ENCODE results near the gene SMG1.
"Not testable (repeated sequence)": the region's sequence is repeated elsewhere in the genome, so short reads cannot be mapped to it uniquely, and the experiment has no call there.

DNA sequence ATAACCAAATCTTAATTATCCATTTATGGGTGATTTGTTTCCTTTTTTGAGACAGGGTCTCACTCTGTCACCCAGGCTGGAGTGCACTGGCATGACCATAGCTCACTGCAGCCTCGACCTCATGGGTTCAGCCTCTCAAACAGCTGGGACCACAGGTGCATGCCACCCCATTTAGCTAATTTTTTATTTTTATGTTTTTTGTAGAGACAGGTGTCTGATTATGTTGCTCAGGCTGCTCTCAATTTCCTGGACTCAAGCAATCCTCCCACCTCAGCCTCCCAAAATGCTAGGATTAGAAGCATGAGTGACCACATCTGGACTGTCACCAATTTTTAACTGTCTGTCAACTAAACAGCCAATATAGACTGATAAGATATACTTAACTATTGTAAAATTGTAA lies 25.0 kb downstream of the SMG1 start:
- TF ChIP-seq, protein P1, sequence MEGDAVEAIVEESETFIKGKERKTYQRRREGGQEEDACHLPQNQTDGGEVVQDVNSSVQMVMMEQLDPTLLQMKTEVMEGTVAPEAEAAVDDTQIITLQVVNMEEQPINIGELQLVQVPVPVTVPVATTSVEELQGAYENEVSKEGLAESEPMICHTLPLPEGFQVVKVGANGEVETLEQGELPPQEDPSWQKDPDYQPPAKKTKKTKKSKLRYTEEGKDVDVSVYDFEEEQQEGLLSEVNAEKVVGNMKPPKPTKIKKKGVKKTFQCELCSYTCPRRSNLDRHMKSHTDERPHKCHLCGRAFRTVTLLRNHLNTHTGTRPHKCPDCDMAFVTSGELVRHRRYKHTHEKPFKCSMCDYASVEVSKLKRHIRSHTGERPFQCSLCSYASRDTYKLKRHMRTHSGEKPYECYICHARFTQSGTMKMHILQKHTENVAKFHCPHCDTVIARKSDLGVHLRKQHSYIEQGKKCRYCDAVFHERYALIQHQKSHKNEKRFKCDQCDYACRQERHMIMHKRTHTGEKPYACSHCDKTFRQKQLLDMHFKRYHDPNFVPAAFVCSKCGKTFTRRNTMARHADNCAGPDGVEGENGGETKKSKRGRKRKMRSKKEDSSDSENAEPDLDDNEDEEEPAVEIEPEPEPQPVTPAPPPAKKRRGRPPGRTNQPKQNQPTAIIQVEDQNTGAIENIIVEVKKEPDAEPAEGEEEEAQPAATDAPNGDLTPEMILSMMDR (IDR thresholded peaks at IDR 0.05): not testable (repeated sequence)
- not testable (repeated sequence) for TF ChIP-seq POLR2A, POLR2AphosphoS5 (IDR thresholded peaks at IDR 0.05)

Measured in breast epithelium (tissue), 3 donors.